Neural cell (in vitro differentiated cells): ENCODE data around the gene KDM3B. TPM values are rescaled to one million over a fixed set of nuclear protein-coding genes. Genes with fewer than 3 reads are reported as not detected.

Experiments used
- H2AFZ ChIP-seq: fragments of 200-600, 300-800 bp; sonication (generic), shearing (Covaris generic); 2 replicates; pipeline ENCODE4 v1.6.0; 2014; ENCODE audit warnings: low read depth, mild to moderate bottlenecking, antibody characterized with exemption, low read length, moderate library complexity
- H3F3A ChIP-seq: fragments of 200-600 bp; shearing (Covaris generic); 2 replicates; pipeline ENCODE4 v1.6.1; 2016; ENCODE audit warnings: mild to moderate bottlenecking, moderate library complexity, mixed read lengths, antibody characterized with exemption, low read length; ENCODE audit not compliant: insufficient read depth, poor library complexity, severe bottlenecking
- H3K27ac ChIP-seq: fragments of 200-600, 300-800 bp; sonication (generic), shearing (Covaris generic); 2 replicates; pipeline ENCODE4 v1.5.1; 2014; ENCODE audit warnings: mild to moderate bottlenecking, low read length, moderate library complexity
- H3K27me3 ChIP-seq: fragments of 300-800, 200-600 bp; sonication (generic), shearing (Covaris generic); 2 replicates; pipeline ENCODE4 v1.6.0; 2014; ENCODE audit warnings: mild to moderate bottlenecking, low read depth, low read length, moderate library complexity; ENCODE audit not compliant: insufficient read depth
- H3K36me3 ChIP-seq: fragments of 300-800, 200-600 bp; sonication (generic), shearing (Covaris generic); 2 replicates; pipeline ENCODE4 v1.5.1; 2014; ENCODE audit warnings: mild to moderate bottlenecking, antibody characterized with exemption, low read length, moderate library complexity; ENCODE audit not compliant: insufficient read depth
- H3K4me2 ChIP-seq: fragments of 300-800, 200-600 bp; sonication (generic), shearing (Covaris generic); 2 replicates; pipeline ENCODE4 v1.6.0; 2014; ENCODE audit warnings: mild to moderate bottlenecking, low read length
- H3K4me3 ChIP-seq: fragments of 300-800, 200-600 bp; sonication (generic), shearing (Covaris generic); 2 replicates; pipeline ENCODE4 v1.5.1; 2014; ENCODE audit warnings: mild to moderate bottlenecking, low read length, moderate library complexity
- H3K79me2 ChIP-seq: fragments of 200-600 bp; shearing (Covaris generic); replicated peaks from 2 replicates; pipeline ENCODE4 v1.6.0; 2014; ENCODE audit warnings: mild to moderate bottlenecking, low read length, moderate library complexity; ENCODE audit not compliant: insufficient read depth
- H3K9ac ChIP-seq: fragments of 300-800, 200-600 bp; sonication (generic), shearing (Covaris generic); 2 replicates; pipeline ENCODE4 v1.6.1; 2016; ENCODE audit warnings: mild to moderate bottlenecking, low read length, mixed read lengths
- H3K9me2 ChIP-seq: fragments of 200-600 bp; shearing (Covaris generic); 2 replicates; pipeline ENCODE4 v1.6.1; 2016; ENCODE audit warnings: mild to moderate bottlenecking, low read length, mixed read lengths; ENCODE audit not compliant: insufficient read depth
- H3K9me3 ChIP-seq: fragments of 200-600, 300-800 bp; sonication (generic), shearing (Covaris generic); 2 replicates; pipeline ENCODE4 v1.6.1; 2016; ENCODE audit warnings: mild to moderate bottlenecking, mixed run types, low read length, moderate library complexity, mixed read lengths
- H4K20me1 ChIP-seq: fragments of 200-600 bp; shearing (Covaris generic); 2 replicates; pipeline ENCODE4 v1.6.1; 2016; ENCODE audit warnings: mild to moderate bottlenecking, mixed run types; ENCODE audit not compliant: insufficient read depth
- EP300 ChIP-seq: fragments of 450-650 bp; conservative IDR thresholded peaks from 2 replicates; pipeline ENCODE4 v1.6.1; 2014; ENCODE audit warnings: antibody characterized with exemption, mild to moderate bottlenecking, moderate library complexity; ENCODE audit not compliant: poor library complexity, severe bottlenecking
- EZH2 ChIP-seq: fragments of 200-600, 300-800 bp; shearing (Covaris generic), sonication (generic); IDR thresholded peaks from 2 replicates; pipeline ENCODE4 v1.6.1; 2014; ENCODE audit warnings: antibody characterized with exemption, low read length, borderline replicate concordance, mild to moderate bottlenecking; ENCODE audit not compliant: insufficient read depth, poor library complexity, severe bottlenecking
- MXI1 ChIP-seq: fragments of 450-650 bp; conservative IDR thresholded peaks from 2 replicates; pipeline ENCODE4 v1.6.1; 2014; ENCODE audit warnings: antibody characterized with exemption, mild to moderate bottlenecking; ENCODE audit not compliant: poor library complexity, severe bottlenecking
- POLR2AphosphoS5 ChIP-seq: IDR thresholded peaks from 2 replicates; pipeline ENCODE4 v1.6.1; 2012
- RAD21 ChIP-seq: fragments of 450-650 bp; conservative IDR thresholded peaks from 2 replicates; pipeline ENCODE4 v1.6.1; 2014; ENCODE audit warnings: antibody characterized with exemption, mild to moderate bottlenecking, moderate library complexity
- REST ChIP-seq: IDR thresholded peaks from 2 replicates; pipeline ENCODE4 v1.6.1; 2012; ENCODE audit warnings: borderline replicate concordance
- SMC3 ChIP-seq: fragments of 450-650 bp; conservative IDR thresholded peaks from 2 replicates; pipeline ENCODE4 v1.6.1; 2014; ENCODE audit warnings: antibody characterized with exemption, mild to moderate bottlenecking, moderate library complexity; ENCODE audit not compliant: poor library complexity
- TAF1 ChIP-seq: IDR thresholded peaks from 2 replicates; pipeline ENCODE4 v1.6.1; 2012; ENCODE audit warnings: low read depth
- polyA plus RNA-seq: library from polyadenylated mRNA; depleted of rRNA; stranded (reverse); fragments of >200 nt; gene quantifications from 2 replicates; pipeline ENCODE4 v1.2.3, GENCODE V29; 2014
- TF ChIP-seq, protein P1 (sequence below): fragments of 450-650 bp; IDR thresholded peaks from 2 replicates; pipeline ENCODE4 v1.5.1; 2014; ENCODE audit warnings: antibody characterized with exemption, mild to moderate bottlenecking, moderate library complexity; ENCODE audit not compliant: poor library complexity, severe bottlenecking

The KDM3B gene
- polyA plus RNA-seq, 1 donor from 2014 or later = 58.7 TPM

GRCh38 chr5:138464008-138464387 lies 111.5 kb downstream of the KDM3B start:
- Histone ChIP-seq H3K79me2 (no peaks in the 10 kb centered on the region), H4K20me1 (peaks cover 4% of the 10 kb centered on the region), H3K4me3 (peak overlapping the region; percentile 84), H3K36me3 (no peaks in the 10 kb centered on the region), H3K9ac (peak overlapping the region; percentile 99), H2AFZ (peak overlapping the region; percentile 30), H3K27ac (peak overlapping the region; percentile 99), H3K27me3 (peaks cover 23% of the 10 kb centered on the region), H3F3A (no peaks in the 10 kb centered on the region), H3K4me2 (peak overlapping the region; percentile 90), H3K9me3 (no peaks in the 10 kb centered on the region), H3K9me2 (no peaks in the 10 kb centered on the region)
- peak; percentile 77 for TF ChIP-seq EP300
- peak; percentile 83 for TF ChIP-seq POLR2AphosphoS5
- TF ChIP-seq EZH2 = no peak
- peak; percentile 77 for TF ChIP-seq REST
- TF ChIP-seq RAD21 = peak; percentile 77
- no peak for TF ChIP-seq TAF1
- TF ChIP-seq MXI1 = peak; percentile 27
- TF ChIP-seq SMC3 = peak; percentile 81
- TF ChIP-seq, protein P1, sequence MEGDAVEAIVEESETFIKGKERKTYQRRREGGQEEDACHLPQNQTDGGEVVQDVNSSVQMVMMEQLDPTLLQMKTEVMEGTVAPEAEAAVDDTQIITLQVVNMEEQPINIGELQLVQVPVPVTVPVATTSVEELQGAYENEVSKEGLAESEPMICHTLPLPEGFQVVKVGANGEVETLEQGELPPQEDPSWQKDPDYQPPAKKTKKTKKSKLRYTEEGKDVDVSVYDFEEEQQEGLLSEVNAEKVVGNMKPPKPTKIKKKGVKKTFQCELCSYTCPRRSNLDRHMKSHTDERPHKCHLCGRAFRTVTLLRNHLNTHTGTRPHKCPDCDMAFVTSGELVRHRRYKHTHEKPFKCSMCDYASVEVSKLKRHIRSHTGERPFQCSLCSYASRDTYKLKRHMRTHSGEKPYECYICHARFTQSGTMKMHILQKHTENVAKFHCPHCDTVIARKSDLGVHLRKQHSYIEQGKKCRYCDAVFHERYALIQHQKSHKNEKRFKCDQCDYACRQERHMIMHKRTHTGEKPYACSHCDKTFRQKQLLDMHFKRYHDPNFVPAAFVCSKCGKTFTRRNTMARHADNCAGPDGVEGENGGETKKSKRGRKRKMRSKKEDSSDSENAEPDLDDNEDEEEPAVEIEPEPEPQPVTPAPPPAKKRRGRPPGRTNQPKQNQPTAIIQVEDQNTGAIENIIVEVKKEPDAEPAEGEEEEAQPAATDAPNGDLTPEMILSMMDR = peak; percentile 97

DNA sequence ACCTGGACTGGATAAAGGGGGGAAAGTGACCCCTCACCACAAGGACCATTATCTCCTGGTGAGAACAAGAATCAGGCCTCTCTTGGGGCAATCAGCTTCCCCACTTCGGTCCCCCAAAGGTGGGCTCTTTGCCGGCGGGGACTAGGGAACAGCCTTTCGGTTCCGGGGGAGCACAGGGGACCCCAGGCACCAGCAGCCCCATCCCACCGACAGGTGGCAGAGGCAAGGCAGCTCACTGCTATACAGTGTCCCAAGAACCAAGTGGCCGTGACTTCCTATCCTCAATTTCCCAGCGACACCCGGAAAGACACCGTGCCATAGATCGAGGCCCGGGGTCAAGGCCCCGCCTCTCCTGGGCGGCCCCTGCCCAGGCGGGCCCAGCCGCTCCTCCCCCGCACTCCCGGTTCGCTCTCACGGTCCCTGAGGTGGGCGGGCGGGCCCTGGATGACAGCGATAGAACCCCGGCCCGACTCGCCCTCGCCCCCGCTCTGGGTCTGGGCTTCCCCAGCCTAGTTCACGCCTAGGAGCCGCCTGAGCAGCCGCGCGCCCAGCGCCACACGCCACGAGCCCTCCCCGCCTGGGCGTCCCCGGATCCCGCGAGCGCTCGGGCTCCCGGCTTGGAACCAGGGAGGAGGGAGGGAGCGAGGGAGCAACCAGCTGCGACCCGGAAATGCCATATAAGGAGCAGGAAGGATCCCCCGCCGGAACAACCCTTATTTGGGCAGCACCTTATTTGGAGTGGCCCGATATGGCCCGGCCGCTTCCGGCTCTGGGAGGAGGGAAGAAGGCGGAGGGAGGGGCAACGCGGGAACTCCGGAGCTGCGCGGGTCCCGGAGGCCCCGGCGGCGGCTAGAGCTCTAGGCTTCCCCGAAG lies 112.1 kb downstream of the KDM3B start:
- peak overlapping the region; percentile 99 for H3K9ac ChIP-seq
- no peaks in the 10 kb centered on the region for H3K9me2 ChIP-seq
- H3K36me3 ChIP-seq = no peaks in the 10 kb centered on the region
- TF ChIP-seq MXI1 (peak; percentile 45), POLR2AphosphoS5 (peak; percentile 92), EP300 (no peak), TAF1 (peak; percentile 27), SMC3 (peak; percentile 66), RAD21 (peak; percentile 19), EZH2 (peak; percentile 66), REST (peak; percentile 61)
- TF ChIP-seq, protein P1 = peak; percentile 59
- H3K4me3 ChIP-seq = peak overlapping the region; percentile 84
- no peaks in the 10 kb centered on the region for H3K79me2 ChIP-seq
- H2AFZ ChIP-seq = peak overlapping the region; percentile 45
- peaks cover 23% of the 10 kb centered on the region for H3K27me3 ChIP-seq
- peaks cover 4% of the 10 kb centered on the region for H4K20me1 ChIP-seq
- H3F3A ChIP-seq = no peaks in the 10 kb centered on the region
- H3K4me2 ChIP-seq = peak overlapping the region; percentile 90
- peak overlapping the region; percentile 99 for H3K27ac ChIP-seq
- no peaks in the 10 kb centered on the region for H3K9me3 ChIP-seq
